Daoy (cell line): Measurements from ENCODE around the gene FAM169A. TPM values are rescaled to one million over a fixed set of nuclear protein-coding genes. Genes with fewer than 3 reads are reported as not detected.
A peak's percentile ranks its signal among the peaks of the same experiment; 100 is the strongest.
"Not testable (repeated sequence)": the region's sequence is repeated elsewhere in the genome, so short reads cannot be mapped to it uniquely, and the experiment has no call there.

Experiments used
- DNase-seq: peaks from one replicate; pipeline ENCODE4 v3.0.0-alpha.2; 2015; ENCODE audit warnings: low read depth
- total RNA-seq: library from RNA; depleted of rRNA; stranded (reverse); fragments of >200 nt; shearing (Covaris generic); gene quantifications from 2 replicates; pipeline ENCODE4 v1.2.3, GENCODE V29; 2014; rRNA removed

FAM169A gene, protein sequence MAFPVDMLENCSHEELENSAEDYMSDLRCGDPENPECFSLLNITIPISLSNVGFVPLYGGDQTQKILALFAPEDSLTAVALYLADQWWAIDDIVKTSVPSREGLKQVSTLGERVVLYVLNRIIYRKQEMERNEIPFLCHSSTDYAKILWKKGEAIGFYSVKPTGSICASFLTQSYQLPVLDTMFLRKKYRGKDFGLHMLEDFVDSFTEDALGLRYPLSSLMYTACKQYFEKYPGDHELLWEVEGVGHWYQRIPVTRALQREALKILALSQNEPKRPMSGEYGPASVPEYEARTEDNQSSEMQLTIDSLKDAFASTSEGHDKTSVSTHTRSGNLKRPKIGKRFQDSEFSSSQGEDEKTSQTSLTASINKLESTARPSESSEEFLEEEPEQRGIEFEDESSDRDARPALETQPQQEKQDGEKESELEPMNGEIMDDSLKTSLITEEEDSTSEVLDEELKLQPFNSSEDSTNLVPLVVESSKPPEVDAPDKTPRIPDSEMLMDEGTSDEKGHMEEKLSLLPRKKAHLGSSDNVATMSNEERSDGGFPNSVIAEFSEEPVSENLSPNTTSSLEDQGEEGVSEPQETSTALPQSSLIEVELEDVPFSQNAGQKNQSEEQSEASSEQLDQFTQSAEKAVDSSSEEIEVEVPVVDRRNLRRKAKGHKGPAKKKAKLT
- 26.8 and 38.2 TPM in 2 replicates for total RNA-seq

DNA sequence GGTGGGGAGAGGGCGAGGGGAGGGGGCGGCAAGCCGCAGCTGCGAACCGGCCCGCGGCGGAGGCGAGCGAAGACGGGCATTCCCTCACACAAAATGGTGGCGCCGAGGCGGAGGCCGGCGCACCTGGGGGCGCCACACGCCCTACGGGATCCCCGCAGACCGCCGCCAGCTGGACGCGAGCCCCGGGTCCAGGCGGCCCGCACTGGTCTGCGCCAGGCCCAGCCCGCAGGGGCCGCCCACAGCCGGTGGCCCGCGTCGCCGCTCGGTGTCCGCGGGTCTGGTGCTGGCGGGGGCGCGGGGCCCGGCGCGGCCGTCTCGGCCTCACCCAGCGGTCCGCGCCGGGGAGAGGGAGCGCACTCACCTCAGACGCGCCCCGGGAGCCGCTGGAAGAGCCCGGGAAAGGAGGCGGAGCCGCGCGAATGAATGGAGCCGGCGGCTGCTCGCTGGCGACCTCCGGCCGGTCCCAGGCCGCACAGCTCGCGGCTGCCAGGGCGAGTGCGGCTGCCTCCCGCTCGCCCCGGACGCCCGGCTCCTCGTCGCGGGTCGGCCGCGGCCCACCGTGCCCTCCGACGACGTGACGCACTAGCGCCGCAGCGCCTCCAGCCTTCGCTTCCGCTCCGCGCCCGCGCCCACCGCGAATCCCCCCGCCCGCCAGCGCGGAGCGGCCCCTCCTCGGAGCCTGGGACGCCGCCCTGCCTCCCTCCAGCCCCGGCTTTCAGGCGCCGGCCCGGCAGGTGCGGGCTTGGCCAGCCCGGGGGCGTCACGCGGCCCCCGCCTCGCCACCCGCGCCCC lies at the start of gene FAM169A:
TSS of gene FAM169A (minus strand) at position 584 of the 792 bp plus-strand sequence. CDS start 24,711 bp downstream, outside the sequence.
- peak; percentile 73 for DNase-seq

DNA sequence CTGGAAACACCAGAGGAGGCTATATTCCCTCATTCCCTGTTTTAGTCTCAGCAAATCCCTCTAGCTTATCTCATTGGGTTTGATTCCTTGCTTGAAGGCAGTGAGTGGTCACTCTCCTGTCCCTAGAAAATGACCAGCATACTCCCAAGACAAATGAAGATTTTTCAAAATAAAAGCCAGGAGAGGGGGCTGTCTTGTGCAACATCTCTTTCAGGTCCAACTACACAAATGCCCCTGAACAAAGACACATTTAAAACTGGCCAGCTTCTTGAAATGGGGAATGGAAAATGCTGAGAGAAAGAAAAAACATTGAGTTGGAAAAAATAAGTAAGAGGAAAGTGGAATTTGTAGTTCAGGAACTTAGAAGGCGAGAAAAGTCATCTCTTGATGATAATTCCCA lies 49.3 kb upstream of the FAM169A start:
- DNase-seq: no peak

DNA sequence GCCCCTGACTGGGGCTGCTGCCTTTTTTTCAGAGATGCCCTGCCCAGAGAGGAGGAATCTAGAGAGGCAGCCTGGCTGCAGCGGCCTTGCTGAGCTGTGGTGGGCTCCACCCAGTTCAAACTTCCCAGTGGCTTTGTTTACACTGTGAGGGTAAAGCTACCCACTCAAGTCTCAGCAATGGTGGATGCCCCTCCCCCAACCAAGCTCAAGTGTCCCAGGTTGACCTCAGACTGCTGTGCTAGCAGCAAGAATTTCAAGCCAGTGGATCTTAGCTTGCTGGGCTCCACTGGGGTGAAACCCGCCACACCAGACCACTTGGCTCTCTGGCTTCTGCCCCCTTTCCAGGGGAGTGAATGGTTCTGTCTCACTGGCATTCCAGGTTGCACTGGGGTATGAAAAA lies 45.2 kb upstream of the FAM169A start:
- DNase-seq: not testable (repeated sequence)

DNA sequence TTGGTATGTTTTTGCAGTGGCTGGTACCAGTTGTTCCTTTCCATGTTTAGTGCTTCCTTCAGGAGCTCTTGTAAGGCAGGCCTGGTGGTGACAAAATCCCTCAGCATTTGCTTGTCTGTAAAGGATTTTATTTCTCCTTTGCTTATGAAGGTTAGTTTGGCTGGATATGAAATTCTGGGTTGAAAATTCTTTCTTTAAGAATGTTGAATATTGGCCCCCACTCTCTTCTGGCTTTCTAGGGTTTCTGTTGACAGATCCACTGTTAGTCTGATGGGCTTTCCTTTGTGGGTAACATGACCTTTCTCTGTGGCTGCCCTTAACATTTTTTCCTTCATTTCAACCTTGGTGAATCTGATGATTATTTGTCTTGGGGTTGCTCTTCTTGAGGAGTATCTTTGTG lies 43.7 kb upstream of the FAM169A start:
- not testable (repeated sequence) for DNase-seq

DNA sequence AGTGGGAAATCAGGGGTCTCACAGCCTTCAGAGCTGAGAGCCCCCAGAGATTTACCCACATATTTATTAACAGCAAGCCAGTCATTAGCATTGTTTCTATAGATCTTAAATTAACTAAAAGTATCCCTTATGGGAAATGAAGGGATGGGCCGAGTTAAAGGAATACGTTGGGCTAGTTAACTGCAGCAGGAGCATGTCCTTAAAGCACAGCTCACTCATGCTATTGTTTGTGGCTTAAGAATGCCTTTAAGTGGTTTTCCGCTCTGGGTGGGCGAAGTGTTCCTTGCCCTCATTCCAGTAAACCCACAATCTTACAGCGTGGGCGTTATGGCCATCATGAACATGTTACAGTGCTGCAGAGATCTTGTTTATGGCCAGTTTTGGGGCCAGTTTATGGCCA lies 42.0 kb upstream of the FAM169A start:
- DNase-seq: peak; percentile 24

DNA sequence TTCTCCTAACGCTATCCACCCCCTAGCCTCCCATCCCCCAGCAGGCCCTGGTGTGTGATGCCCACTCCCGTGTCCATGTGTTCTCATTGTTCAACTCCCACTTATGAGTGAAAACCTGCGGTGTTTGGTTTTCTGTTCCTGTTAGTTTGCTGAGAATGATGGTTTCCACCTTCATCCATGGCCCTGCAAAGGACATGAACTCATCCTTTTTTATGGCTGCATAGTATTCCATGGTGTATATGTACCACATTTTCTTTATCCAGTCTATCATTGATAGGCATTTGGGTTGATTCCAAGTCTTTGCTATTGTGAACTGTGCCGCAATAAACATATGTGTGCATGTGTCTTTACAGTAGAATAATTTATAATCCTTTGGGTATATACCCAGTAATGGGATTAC lies 38.5 kb upstream of the FAM169A start:
- DNase-seq: not testable (repeated sequence)

DNA sequence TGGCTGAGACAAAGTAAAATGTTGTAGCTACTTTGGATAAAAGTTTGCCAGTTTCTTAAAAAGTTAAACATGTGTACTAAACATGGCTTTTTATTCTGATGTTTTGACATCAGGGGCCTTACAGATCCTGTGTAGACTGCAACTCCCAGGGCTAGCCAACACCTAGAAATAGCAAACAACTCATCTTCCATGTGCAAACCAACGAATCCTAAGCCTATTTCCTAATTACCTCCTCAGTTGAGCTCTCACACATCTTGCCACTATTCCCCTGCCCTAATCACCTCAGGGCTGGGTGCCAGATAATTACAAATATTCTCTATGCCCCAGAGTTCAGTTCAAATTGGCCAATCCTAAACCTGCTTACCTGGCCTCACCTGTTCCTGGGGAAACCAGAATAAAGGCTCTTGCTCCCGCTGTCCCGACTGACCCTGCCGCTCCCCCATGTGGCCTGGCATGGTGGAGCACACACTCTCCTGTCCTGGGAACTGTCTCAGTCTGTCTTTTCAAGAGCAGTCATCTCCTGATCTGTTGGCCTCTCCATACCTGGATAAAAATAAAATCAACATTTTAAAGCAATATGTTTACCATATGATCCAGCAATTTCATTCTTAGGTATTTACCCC lies 37.1 kb upstream of the FAM169A start:
- DNase-seq: peak; percentile 30

DNA sequence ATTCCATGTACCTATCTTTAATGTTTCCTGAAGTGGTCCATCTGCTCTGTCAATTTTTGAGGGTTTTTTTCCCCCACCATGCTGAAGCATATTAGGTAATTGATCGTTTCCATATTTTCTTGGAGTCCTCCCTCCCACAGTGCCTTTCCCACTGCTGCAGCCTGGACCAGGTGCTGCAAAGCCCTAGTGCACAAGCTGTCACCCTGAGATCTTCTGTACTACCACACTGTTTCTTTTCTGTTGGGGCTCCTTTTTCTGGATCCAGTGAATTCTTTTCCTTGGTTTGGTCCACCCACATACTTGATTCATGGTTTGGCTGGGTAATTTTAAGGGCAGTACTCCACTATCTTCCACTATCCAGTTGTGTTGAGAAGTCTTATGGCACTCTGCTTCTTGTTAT lies 30.9 kb upstream of the FAM169A start:
- DNase-seq: no peak

DNA sequence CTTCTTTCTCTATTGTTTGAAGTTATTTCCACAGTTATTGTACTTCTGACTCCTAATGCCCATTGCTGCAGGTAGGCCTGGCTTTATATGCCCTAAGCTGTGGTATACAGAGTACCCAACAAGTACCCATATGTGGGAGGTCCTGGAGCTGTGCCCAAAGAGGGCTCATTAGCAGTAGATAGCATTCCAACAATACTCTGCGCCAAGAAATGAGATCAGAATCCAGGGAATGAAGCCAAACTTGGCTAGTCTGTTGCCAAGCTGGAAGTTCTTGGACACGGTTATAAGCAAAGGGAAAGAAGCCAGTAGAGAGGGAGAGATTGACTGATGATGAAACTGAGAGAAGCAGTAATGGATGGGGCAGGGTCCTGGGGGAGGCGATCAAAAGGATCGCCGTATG lies 29.7 kb upstream of the FAM169A start:
- DNase-seq: peak; percentile 89

DNA sequence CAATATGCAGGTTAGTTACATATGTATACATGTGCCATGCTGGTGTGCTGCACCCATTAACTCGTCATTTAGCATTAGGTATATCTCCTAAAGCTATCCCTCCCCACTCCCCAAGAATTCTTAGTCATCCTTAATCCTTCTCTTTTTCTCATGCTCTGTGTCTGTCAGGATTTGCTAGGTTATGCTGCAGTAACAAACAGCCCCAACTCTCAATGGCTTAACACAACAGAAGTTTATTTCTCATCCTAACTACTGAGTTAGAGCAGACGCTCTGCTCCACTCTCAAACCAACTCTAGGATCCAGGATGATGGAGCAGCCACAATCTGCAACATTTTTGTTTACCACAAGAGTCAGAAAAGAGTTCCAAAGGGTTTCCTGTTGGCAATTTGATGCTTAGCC lies 28.2 kb upstream of the FAM169A start:
- DNase-seq: no peak

DNA sequence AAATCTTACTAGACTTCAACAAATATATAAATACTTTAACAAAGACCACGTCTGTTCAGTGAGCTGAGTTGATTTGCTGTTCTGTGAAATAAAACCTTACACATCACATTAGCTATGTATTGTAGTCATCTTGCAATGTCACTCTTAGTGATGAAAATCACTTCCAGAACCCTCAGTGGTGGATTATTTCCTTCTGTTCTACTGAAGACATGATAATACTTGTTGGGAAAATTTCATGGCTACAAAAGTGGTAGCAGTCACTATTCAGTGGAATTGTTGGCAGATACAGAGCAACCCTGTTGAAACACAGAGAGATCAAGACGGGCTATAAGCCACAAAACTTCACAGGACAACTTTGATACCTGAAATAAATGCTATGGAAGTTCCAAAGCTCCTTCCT lies 26.7 kb upstream of the FAM169A start:
- no peak for DNase-seq

DNA sequence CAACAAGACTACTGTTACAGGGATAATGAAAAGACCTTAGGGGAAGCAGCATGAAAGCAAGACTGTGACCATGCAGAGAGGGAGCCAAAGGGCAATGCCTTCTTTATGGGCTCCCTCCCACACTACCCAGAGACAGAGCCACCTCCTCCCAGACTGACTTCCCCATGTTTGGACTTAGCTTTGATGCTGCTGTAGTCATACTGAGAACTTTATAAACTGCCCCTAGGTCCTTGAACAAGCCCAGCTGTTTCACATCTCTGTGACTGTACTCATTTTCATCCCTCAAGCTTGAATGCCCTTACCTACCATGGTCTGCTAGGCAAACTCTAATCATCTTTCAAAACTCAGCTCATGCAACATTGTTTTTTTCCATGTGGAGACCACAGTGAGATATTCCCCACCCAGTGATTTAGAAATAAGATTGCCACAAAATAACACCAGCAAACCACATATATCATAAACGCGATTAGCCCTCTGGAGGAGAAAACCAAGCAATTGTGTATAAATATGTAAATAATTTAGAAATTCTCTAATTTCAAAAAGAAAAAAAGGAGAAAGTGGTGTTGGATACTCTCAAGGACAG lies 23.4 kb upstream of the FAM169A start:
- DNase-seq: no peak

DNA sequence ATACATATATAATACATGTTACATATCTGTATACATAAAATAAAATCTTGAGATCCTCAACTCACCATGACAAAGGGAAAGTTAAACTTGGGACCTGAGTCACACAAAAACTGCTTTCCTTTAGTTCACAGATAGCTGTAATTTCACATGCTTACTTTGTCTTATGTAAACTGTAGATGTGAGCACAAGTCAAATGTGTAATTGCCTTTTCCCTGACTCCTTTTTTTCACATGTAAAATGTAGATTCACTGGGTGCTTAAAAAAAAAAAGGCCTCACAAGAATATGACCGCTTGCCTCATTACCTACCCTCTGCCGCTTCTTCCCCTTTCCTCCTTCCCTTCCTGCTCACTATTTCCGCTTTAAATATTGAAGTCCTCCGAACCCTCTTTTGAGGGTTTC lies 21.9 kb upstream of the FAM169A start:
- DNase-seq: no peak

DNA sequence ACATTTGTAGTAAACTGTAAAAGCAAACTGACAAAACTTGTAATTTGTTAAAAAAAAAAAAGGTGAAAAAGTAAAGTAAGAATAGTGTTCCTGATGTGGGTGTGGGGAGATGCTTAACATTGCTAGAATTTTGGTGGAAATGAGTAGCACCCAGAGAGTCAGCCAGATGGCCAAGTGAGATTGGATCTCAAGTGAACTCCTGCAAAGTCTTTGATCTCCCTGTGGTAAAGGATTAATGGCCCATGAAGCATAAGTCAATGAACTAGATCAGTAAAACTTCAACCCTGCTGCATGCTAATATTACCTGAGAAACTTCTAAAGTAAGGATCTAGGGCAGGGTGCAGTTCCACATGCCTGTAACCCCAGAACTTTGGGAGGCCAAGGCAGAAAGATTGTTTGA lies 19.0 kb upstream of the FAM169A start:
- no peak for DNase-seq

DNA sequence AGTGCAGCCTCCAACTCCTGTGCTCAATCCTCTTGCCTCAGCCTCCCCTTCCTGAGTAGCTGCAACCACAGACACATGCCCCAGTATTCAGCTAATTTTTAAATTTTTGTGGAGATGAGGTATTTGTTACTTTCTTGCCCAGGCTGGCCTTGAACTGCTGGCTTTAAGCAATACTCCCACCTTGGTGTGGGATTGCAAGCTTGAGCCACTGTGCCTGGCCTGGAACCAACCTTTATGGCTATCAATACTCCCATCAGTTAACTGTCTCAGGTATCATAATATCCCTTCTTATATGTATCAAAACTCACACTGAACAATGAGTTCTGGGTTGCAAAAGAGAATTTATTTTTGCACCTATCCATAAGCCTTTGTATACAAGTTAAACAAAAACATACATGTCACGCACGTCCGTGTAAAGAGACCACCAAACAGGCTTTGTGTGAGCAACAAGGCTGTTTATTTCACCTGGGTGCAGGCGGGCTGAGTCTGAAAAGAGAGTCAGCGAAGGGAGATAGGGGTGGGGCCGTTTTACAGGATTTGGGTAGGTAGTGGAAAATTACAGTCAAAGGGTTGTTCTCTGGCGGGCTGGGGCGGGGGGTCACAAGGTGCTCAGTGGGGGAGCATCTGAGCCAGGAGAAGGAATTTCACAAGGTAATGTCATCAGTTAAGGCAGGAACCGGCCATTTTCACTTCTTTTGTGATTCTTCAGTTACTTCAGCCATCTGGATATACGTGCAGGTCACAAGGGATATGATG lies 16.4 kb upstream of the FAM169A start:
- not testable (repeated sequence) for DNase-seq

DNA sequence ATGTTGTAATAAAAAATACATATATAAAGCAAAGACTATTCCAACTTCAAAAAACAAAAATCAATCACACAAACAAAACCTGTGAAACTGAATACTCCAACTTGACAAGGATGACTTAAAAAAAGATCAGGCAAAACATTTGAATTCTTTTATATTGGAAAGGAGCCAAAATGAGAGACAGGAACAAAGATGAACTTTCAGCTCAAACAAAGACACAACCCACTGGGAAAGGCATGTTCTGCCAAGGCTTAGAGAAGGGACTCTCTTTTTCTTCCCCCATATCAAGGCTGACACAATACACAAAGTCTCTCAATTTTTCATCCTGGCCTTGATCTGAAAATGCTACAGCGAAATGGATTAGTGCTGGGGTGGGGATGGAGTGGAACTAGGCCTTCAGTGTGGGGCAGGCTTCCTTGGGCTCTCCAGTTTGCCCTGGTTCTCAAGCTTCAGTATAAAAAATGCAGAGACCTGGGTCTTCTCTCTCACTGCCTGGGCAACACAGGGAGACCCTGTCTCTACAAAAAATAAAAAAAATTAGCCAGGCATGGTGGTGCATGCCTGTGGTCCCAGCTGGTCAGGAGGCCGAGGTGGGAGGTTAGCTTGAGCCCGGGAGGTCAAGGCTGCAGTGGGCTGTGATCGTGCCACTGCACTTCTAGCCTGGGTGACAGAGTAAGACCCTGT lies 11.6 kb upstream of the FAM169A start:
- DNase-seq: no peak

DNA sequence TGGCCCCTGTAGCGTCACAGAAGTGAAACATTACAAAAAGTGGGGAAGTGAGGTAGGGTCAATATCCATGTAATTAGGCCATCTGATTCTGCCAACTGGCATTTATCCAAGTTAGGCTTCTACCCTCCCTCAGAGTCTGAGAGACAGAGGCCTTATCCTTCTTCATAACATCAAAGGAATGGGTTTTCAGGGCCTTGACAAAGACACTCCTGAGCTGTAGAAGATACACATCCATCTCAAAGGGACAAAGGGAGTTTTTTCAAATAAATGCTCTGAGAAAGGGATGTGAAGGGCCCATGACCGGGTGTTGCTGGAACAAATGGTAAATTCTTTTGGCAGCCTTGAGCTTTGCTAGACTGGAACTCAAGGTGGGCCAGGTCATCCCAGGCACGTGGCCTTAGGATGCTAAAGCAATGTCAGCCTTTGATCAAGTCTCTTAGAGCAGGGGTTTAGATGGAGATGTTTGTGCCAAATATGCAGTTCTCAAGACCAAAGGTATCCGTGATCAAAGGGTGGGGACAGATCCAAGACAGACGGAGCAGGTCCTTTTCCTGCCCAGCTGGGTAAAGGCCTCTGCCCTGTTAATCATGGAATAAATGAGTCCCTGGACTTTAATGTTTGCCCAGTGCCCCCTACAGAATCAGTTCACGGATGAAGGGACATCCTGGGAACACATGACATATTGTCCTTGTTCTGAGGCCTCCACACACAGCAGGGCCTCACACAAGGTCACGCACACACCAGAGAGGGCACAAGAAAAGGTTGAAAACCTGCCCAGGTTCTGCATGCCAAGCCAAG lies 10.0 kb upstream of the FAM169A start:
- DNase-seq: no peak

DNA sequence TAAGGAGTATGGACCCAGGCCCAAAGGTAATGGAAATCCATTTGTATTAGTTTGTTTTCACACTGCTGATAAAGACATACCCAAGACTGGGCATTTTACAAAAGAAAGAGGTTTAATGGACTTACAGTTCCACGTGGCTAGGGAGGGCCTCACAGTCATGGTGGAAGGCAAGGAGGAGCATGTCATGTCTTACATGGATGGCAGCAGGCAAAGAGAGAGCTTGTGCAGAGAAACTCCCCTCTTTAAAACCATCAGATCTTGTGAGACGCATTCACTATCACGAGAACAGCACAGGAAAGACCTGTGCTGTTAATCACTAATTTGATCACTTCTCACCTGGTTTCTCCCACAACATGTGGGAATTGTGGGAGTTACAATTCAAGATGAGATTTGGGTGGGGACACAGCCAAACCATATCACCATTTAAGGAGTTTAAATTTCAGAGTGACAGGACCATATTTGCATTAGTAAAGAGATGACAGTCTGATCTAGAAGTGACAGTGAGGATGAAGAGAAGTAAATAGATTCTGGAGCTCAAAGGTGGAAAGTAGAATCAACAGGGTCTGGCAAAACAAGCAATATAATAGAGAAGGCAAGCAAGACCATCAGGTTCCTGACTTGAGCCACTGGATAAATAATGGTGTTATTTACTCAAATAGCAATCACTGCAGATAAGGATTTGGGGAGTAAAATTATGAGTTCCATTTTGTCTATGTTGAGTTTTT lies 7.5 kb upstream of the FAM169A start:
- no peak for DNase-seq
